Left ventricle myocardium inferior (tissue), 1 donor: ENCODE data around the gene STARD9. TPM values are rescaled to one million over a fixed set of nuclear protein-coding genes. Genes with fewer than 3 reads are reported as not detected.

Experiments
- DNase-seq: peaks from one replicate; pipeline ENCODE4 v3.0.0-alpha.2; 2020
- H3K27ac ChIP-seq: fragments of 200-600 bp; replicated peaks from 2 replicates; pipeline ENCODE4 v1.8.0; 2021
- H3K27me3 ChIP-seq: fragments of 200-600 bp; 2 replicates; pipeline ENCODE4 v1.8.0; 2021; ENCODE audit warnings: low read depth
- H3K36me3 ChIP-seq: fragments of 200-600 bp; 2 replicates; pipeline ENCODE4 v1.8.0; 2021
- H3K4me1 ChIP-seq: fragments of 200-600 bp; 2 replicates; pipeline ENCODE4 v1.8.0; 2021
- H3K4me3 ChIP-seq: fragments of 200-600 bp; 2 replicates; pipeline ENCODE4 v1.8.0; 2021; ENCODE audit warnings: mild to moderate bottlenecking, moderate library complexity
- H3K9me3 ChIP-seq: fragments of 200-600 bp; replicated peaks from 2 replicates; pipeline ENCODE4 v1.8.0; 2021
- CTCF ChIP-seq: fragments of 200-600 bp; IDR thresholded peaks from 2 replicates; pipeline ENCODE4 v1.8.0; 2021; ENCODE audit warnings: antibody characterized with exemption, mild to moderate bottlenecking, borderline replicate concordance
- intact Hi-C: fragments of 100-400 bp; cut with micrococcal nuclease; formaldehyde crosslinking; loops from one replicate; pipeline ENCODE4 v1.11.0; 2022
- total RNA-seq: library from RNA; stranded (reverse); fragmentation: NEBNext Ultra II Directional; extraction: Animal tissue kit (Norgen Biotek cat#: 25700); gene quantifications from one replicate; pipeline ENCODE4 v1.2.1, GENCODE V29; 2021
- donor health status: DM: no; HTN: yes; CAD: no; lungs with severe emphysema.

STARD9 gene
- total RNA-seq, 1 donor from 2014 or later = 4.9 TPM

- Histone ChIP-seq H3K27ac (no peak overlapping the region), H3K27me3 (no peaks in the 10 kb centered on the region), H3K4me1 (no peaks in the 10 kb centered on the region), H3K4me3 (no peak overlapping the region), H3K9me3 (no peaks in the 10 kb centered on the region), H3K36me3 (peaks cover 97% of the 10 kb centered on the region)
- no peak for TF ChIP-seq CTCF
- DNase-seq = no peak
- intact Hi-C loops = no loop called here
Observed at GRCh38 chr15:42725331-42725903, 150.0 kb downstream of the STARD9 start.

GRCh38 chr15:42726114-42726513, 150.7 kb downstream of the STARD9 start:
- peaks cover 98% of the 10 kb centered on the region for H3K36me3 ChIP-seq
- intact Hi-C loops = no loop called here
- no peak for TF ChIP-seq CTCF
- H3K27me3 ChIP-seq = no peaks in the 10 kb centered on the region
- DNase-seq = no peak
- no peak overlapping the region for H3K27ac ChIP-seq
- no peaks in the 10 kb centered on the region for H3K9me3 ChIP-seq
- H3K4me1 ChIP-seq = no peaks in the 10 kb centered on the region
- no peak overlapping the region for H3K4me3 ChIP-seq

GRCh38 chr15:42727750-42728381, 152.5 kb downstream of the STARD9 start:
- TF ChIP-seq CTCF = no peak
- H3K9me3 ChIP-seq = no peaks in the 10 kb centered on the region
- no peak overlapping the region for H3K4me3 ChIP-seq
- H3K4me1 ChIP-seq = no peaks in the 10 kb centered on the region
- intact Hi-C loops = no loop called here
- DNase-seq = no peak
- no peak overlapping the region for H3K27ac ChIP-seq
- H3K27me3 ChIP-seq = no peaks in the 10 kb centered on the region
- H3K36me3 ChIP-seq = peaks cover 100% of the 10 kb centered on the region

- DNase-seq = no peak
- intact Hi-C loops = no loop called here
- Histone ChIP-seq H3K27me3 (no peaks in the 10 kb centered on the region), H3K4me3 (no peak overlapping the region), H3K9me3 (no peaks in the 10 kb centered on the region), H3K36me3 (peaks cover 100% of the 10 kb centered on the region), H3K4me1 (no peaks in the 10 kb centered on the region), H3K27ac (no peak overlapping the region)
- no peak for TF ChIP-seq CTCF
Observed at GRCh38 chr15:42728560-42728959, 153.2 kb downstream of the STARD9 start.

GRCh38 chr15:42728972-42729371, 153.6 kb downstream of the STARD9 start:
- Histone ChIP-seq H3K27me3 (no peaks in the 10 kb centered on the region), H3K4me3 (no peak overlapping the region), H3K4me1 (no peaks in the 10 kb centered on the region), H3K36me3 (peaks cover 100% of the 10 kb centered on the region), H3K9me3 (no peaks in the 10 kb centered on the region), H3K27ac (no peak overlapping the region)
- intact Hi-C loops = no loop called here
- no peak for DNase-seq
- no peak for TF ChIP-seq CTCF
